Type B pancreatic cell (in vitro differentiated cells): Measurements from ENCODE around the gene FOXN3. TPM values are rescaled to one million over a fixed set of nuclear protein-coding genes. Genes with fewer than 3 reads are reported as not detected.

Source experiments
- DNase-seq: peaks from one replicate; pipeline ENCODE4 v3.0.0; 2021; ENCODE audit warnings: mixed read lengths; ENCODE audit not compliant: unreplicated experiment; ENCODE audit errors: extremely low spot score
- H3K27ac Mint-ChIP-seq: 2 replicates; pipeline ENCODE4 v1.8.0; 2021; ENCODE audit warnings: mild to moderate bottlenecking, mixed read lengths
- H3K27me3 Mint-ChIP-seq: 2 replicates; pipeline ENCODE4 v1.8.0; 2021; ENCODE audit warnings: mixed read lengths
- H3K36me3 Mint-ChIP-seq: 2 replicates; pipeline ENCODE4 v1.8.0; 2021; ENCODE audit warnings: mixed read lengths
- H3K4me1 Mint-ChIP-seq: one replicate; pipeline ENCODE4 v1.8.0; 2021; ENCODE audit warnings: mixed read lengths; ENCODE audit not compliant: unreplicated experiment
- H3K4me3 Mint-ChIP-seq: 2 replicates; pipeline ENCODE4 v1.8.0; 2021; ENCODE audit warnings: mild to moderate bottlenecking, mixed read lengths
- H3K9me3 Mint-ChIP-seq: 2 replicates; pipeline ENCODE4 v1.8.0; 2021; ENCODE audit warnings: mixed read lengths
- total RNA-seq: library from RNA; stranded (reverse); gene quantifications from 2 replicates; pipeline ENCODE4 v1.2.1, GENCODE V29; 2021; ENCODE audit warnings: low replicate concordance
- TF ChIP-seq, protein P1 (sequence below): fragments of 200-600 bp; sonication (generic); conservative IDR thresholded peaks from 2 replicates; pipeline ENCODE4 v1.5.0; 2021; ENCODE audit warnings: antibody characterized with exemption, mild to moderate bottlenecking

Gene FOXN3
- total RNA-seq, 1 donor from 2014 or later: 73.5 TPM

DNA sequence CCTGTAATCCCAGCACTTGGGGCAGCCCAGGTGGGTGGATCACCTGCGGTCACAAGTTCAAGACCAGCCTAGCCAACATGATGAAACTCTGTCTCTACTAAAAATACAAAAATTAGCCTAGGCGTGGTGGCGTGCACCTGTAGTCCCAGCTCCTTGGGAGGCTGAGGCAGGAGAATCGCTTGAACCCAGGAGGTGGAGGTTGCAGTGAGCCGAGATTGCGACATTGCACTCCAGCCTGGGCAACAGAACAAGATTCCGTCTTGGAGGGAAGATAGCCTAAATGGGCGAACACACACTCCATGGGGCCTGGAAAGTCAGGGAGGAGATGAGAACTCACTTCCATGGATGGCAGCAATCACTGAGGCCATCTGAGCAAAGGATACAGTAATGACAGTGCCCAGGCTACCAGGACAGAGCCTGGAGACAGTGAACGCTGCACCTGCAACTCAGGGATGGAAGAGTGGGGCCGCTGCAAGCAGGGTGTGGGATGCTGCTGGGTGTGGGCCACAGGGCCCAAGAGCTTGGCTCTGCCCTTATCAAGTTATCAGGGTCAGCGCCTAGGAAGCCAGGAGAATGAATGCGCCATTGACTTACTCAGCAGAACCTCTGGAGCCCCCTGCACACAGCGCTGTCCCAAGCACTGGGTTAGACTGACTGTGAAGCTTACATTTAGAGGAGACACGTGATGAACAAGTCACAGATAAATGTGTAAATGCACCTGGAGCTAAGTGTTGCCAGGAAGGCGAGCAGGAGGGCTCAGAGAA, 28.9 kb downstream of the FOXN3 start:
- Mint-ChIP-seq H3K4me3 (no peak overlapping the region), H3K36me3 (peaks cover 5% of the 10 kb centered on the region), H3K9me3 (no peaks in the 10 kb centered on the region), H3K27me3 (no peaks in the 10 kb centered on the region), H3K27ac (no peak overlapping the region), H3K4me1 (peaks cover 32% of the 10 kb centered on the region)
- no peak for DNase-seq
- TF ChIP-seq, protein P1, sequence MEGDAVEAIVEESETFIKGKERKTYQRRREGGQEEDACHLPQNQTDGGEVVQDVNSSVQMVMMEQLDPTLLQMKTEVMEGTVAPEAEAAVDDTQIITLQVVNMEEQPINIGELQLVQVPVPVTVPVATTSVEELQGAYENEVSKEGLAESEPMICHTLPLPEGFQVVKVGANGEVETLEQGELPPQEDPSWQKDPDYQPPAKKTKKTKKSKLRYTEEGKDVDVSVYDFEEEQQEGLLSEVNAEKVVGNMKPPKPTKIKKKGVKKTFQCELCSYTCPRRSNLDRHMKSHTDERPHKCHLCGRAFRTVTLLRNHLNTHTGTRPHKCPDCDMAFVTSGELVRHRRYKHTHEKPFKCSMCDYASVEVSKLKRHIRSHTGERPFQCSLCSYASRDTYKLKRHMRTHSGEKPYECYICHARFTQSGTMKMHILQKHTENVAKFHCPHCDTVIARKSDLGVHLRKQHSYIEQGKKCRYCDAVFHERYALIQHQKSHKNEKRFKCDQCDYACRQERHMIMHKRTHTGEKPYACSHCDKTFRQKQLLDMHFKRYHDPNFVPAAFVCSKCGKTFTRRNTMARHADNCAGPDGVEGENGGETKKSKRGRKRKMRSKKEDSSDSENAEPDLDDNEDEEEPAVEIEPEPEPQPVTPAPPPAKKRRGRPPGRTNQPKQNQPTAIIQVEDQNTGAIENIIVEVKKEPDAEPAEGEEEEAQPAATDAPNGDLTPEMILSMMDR: no peak

- Mint-ChIP-seq H3K27me3 (no peaks in the 10 kb centered on the region), H3K4me3 (no peak overlapping the region), H3K27ac (no peak overlapping the region), H3K36me3 (peaks cover 16% of the 10 kb centered on the region), H3K9me3 (peaks cover 4% of the 10 kb centered on the region), H3K4me1 (peaks cover 34% of the 10 kb centered on the region)
- DNase-seq: no peak
- TF ChIP-seq, protein P1: no peak
Observed at GRCh38 chr14:89386212-89386886, 30.7 kb downstream of the FOXN3 start.

DNA sequence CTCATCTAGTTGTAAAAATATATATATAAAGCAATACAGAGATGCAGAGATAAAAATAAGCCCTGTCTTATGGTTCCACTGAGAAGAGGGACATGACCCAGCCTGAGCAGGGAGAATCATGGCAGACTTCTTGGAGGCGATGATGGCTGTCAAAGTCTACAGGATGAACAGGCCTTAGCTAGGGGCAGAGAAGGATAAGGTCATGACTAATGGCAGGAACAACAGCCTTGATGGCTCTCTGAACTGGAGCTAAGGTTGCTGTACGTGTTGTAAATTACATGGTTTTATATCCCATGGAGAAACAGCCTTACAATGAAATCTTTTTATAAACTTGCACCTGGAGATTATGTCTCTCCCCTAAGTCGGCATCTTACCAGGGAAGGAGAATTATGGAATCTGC, 32.4 kb downstream of the FOXN3 start:
- H3K4me1 Mint-ChIP-seq: peaks cover 34% of the 10 kb centered on the region
- DNase-seq: no peak
- H3K27ac Mint-ChIP-seq: no peak overlapping the region
- TF ChIP-seq, protein P1: no peak
- H3K36me3 Mint-ChIP-seq: peaks cover 22% of the 10 kb centered on the region
- no peaks in the 10 kb centered on the region for H3K27me3 Mint-ChIP-seq
- peaks cover 9% of the 10 kb centered on the region for H3K9me3 Mint-ChIP-seq
- H3K4me3 Mint-ChIP-seq: no peak overlapping the region

- TF ChIP-seq, protein P1: no peak
- Mint-ChIP-seq H3K4me3 (no peak overlapping the region), H3K27ac (no peak overlapping the region), H3K27me3 (no peaks in the 10 kb centered on the region), H3K36me3 (peaks cover 22% of the 10 kb centered on the region), H3K9me3 (peaks cover 9% of the 10 kb centered on the region), H3K4me1 (peaks cover 29% of the 10 kb centered on the region)
- DNase-seq: no peak
Observed at GRCh38 chr14:89384023-89384422, 33.0 kb downstream of the FOXN3 start.

DNA sequence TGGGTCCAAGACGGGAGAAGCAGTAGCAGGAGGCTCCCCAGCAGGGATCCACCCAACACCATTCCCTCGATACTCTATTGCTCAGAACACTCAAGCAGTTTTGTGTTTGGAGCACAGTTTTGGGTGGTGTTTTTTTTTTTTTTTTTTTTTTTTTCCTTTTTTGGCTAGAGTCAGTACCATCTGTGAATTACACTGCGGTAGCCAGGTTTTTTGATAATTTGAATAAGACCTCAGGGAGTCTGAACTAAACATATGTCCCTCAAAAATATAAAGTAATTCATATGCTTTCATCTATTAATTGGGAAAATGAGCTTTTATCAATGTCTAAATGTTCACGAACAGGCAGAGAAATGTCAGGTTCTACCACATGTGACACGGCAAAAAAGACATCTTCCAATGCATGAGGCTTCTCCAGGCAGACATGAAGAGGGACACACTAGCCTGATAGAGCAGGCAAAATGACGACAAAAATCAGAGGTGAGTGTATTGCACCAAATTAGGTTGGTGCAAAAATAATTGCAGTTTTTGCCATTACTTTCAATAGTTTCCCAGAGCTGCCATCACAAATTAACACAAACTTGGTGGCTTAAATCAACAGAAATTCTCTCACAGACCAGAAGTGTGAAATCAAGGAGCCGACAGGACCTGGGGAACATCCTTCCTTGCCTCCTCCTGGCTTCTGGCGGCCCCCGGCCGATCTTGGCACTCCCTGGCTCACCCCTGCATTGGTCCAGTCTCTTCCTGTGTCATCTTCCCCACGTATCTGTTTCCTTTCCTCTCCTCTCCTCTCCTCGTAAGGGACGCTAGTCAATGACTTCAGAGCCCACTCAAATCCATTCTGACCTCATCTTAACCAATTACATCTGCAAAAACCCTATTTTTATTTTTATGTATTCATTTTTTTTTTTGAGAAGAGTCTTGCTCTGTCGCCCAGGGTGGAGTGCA, 33.9 kb downstream of the FOXN3 start:
- H3K36me3 Mint-ChIP-seq: peaks cover 24% of the 10 kb centered on the region
- no peak overlapping the region for H3K27ac Mint-ChIP-seq
- H3K9me3 Mint-ChIP-seq: peaks cover 9% of the 10 kb centered on the region
- H3K27me3 Mint-ChIP-seq: no peaks in the 10 kb centered on the region
- DNase-seq: no peak
- TF ChIP-seq, protein P1: no peak
- peaks cover 26% of the 10 kb centered on the region for H3K4me1 Mint-ChIP-seq
- no peak overlapping the region for H3K4me3 Mint-ChIP-seq
